DOHH2 (cell line): Measurements from ENCODE around the gene NUDT3.
"Not testable (repeated sequence)": the region's sequence is repeated elsewhere in the genome, so short reads cannot be mapped to it uniquely, and the experiment has no call there.

ENCODE experiments used
- H3F3A ChIP-seq: fragments of 200-600 bp; sonication (generic), shearing (Covaris generic); 2 replicates; pipeline ENCODE4 v1.6.0; 2016; ENCODE audit warnings: antibody characterized with exemption, mild to moderate bottlenecking; ENCODE audit not compliant: control insufficient read depth, insufficient read depth
- H3K27ac ChIP-seq: fragments of 200-600 bp; sonication (generic); 2 replicates; pipeline ENCODE4 v1.5.1; 2014; ENCODE audit warnings: low read depth, mild to moderate bottlenecking, low read length, moderate library complexity
- H3K27me3 ChIP-seq: fragments of 200-600 bp; sonication (generic); 2 replicates; pipeline ENCODE4 v1.6.1; 2014; ENCODE audit warnings: mild to moderate bottlenecking, low read length, mixed read lengths; ENCODE audit not compliant: control insufficient read depth
- H3K36me3 ChIP-seq: fragments of 200-600 bp; sonication (generic); 2 replicates; pipeline ENCODE4 v1.6.1; 2014; ENCODE audit warnings: mild to moderate bottlenecking, low read length, moderate library complexity, mixed read lengths; ENCODE audit not compliant: control insufficient read depth
- H3K4me1 ChIP-seq: fragments of 200-600 bp; sonication (generic); 2 replicates; pipeline ENCODE4 v1.6.1; 2014; ENCODE audit warnings: mild to moderate bottlenecking, low read length, mixed read lengths; ENCODE audit not compliant: control insufficient read depth
- H3K4me2 ChIP-seq: fragments of 200-600 bp; sonication (generic); 2 replicates; pipeline ENCODE4 v1.6.0; 2014; ENCODE audit warnings: mild to moderate bottlenecking, low read length, moderate library complexity
- H3K4me3 ChIP-seq: fragments of 200-600 bp; sonication (generic); 2 replicates; pipeline ENCODE4 v1.5.1; 2014; ENCODE audit warnings: mild to moderate bottlenecking, low read length, mixed read lengths
- H3K79me2 ChIP-seq: fragments of 200-600 bp; sonication (generic); 2 replicates; pipeline ENCODE4 v1.6.1; 2014; ENCODE audit warnings: mild to moderate bottlenecking, low read length, mixed read lengths; ENCODE audit not compliant: control insufficient read depth
- H3K9me2 ChIP-seq: fragments of 200-600 bp; sonication (generic); replicated peaks from 2 replicates; pipeline ENCODE4 v1.6.1; 2014; ENCODE audit warnings: mild to moderate bottlenecking, low read length, mixed read lengths; ENCODE audit not compliant: control insufficient read depth
- H3K9me3 ChIP-seq: fragments of 200-600 bp; sonication (generic); 2 replicates; pipeline ENCODE4 v1.6.1; 2014; ENCODE audit warnings: antibody characterized with exemption, low read length, mixed read lengths; ENCODE audit not compliant: control insufficient read depth, insufficient read depth
- H4K20me1 ChIP-seq: fragments of 200-600 bp; sonication (generic); 2 replicates; pipeline ENCODE4 v1.6.0; 2014; ENCODE audit warnings: low read depth, mild to moderate bottlenecking, antibody characterized with exemption, low read length, moderate library complexity; ENCODE audit not compliant: control insufficient read depth, insufficient read depth
- CTCF ChIP-seq: fragments of 200-600 bp; sonication (generic); IDR thresholded peaks from one replicate; pipeline ENCODE4 v1.5.1; 2014; ENCODE audit warnings: antibody characterized with exemption, mild to moderate bottlenecking, low read depth, low read length; ENCODE audit not compliant: poor library complexity, severe bottlenecking
- EZH2phosphoT487 ChIP-seq: fragments of 200-600 bp; sonication (generic); IDR thresholded peaks from 2 replicates; pipeline ENCODE4 v1.6.1; 2017; ENCODE audit warnings: borderline replicate concordance, mild to moderate bottlenecking, antibody characterized with exemption, low read length, moderate library complexity, mixed read lengths

The NUDT3 gene

GRCh38 chr6:34325633-34326032 is 66.8 kb downstream of the NUDT3 start:
- Histone ChIP-seq H3K4me1 (peaks cover 4% of the 10 kb centered on the region; the same call in 1 of the 2 replicates), H3K4me3 (no peak overlapping the region), H3K36me3 (peaks cover 4% of the 10 kb centered on the region; the same call in 1 of the 2 replicates), H4K20me1 (no peaks in the 10 kb centered on the region), H3K27me3 (no peaks in the 10 kb centered on the region), H3K9me2 (no peaks in the 10 kb centered on the region), H3K79me2 (peaks cover 17% of the 10 kb centered on the region), H3K9me3 (no peaks in the 10 kb centered on the region), H3F3A (no peaks in the 10 kb centered on the region), H3K27ac (no peak overlapping the region), H3K4me2 (no peak overlapping the region)
- no peak for TF ChIP-seq CTCF
- no peak for TF ChIP-seq EZH2phosphoT487

GRCh38 chr6:34324738-34325444 is 67.6 kb downstream of the NUDT3 start:
- H3K4me1 ChIP-seq = no peaks in the 10 kb centered on the region
- no peak for TF ChIP-seq EZH2phosphoT487
- no peak for TF ChIP-seq CTCF
- H4K20me1 ChIP-seq = no peaks in the 10 kb centered on the region
- H3K9me2 ChIP-seq = no peaks in the 10 kb centered on the region
- no peaks in the 10 kb centered on the region for H3K9me3 ChIP-seq
- no peak overlapping the region for H3K27ac ChIP-seq
- H3F3A ChIP-seq = peaks cover 2% of the 10 kb centered on the region; the same call in 1 of the 2 replicates
- no peak overlapping the region for H3K4me2 ChIP-seq
- peaks cover 17% of the 10 kb centered on the region for H3K79me2 ChIP-seq
- no peaks in the 10 kb centered on the region for H3K27me3 ChIP-seq
- H3K4me3 ChIP-seq = no peak overlapping the region
- H3K36me3 ChIP-seq = no peaks in the 10 kb centered on the region; the same call in 1 of the 2 replicates

- not testable (repeated sequence) for H3K4me1 ChIP-seq
- H3K79me2 ChIP-seq = peaks cover 21% of the 10 kb centered on the region
Observed at GRCh38 chr6:34324221-34324620, 68.2 kb downstream of the NUDT3 start.

GRCh38 chr6:34323300-34323699 is 69.2 kb downstream of the NUDT3 start:
- peaks cover 4% of the 10 kb centered on the region; the same call in 1 of the 2 replicates for H3F3A ChIP-seq
- no peaks in the 10 kb centered on the region for H3K9me3 ChIP-seq
- H3K36me3 ChIP-seq = no peaks in the 10 kb centered on the region; the same call in 1 of the 2 replicates
- TF ChIP-seq CTCF (no peak), EZH2phosphoT487 (no peak)
- H4K20me1 ChIP-seq = no peaks in the 10 kb centered on the region
- no peaks in the 10 kb centered on the region for H3K9me2 ChIP-seq
- H3K4me3 ChIP-seq = no peak overlapping the region
- peaks cover 16% of the 10 kb centered on the region for H3K4me1 ChIP-seq
- H3K4me2 ChIP-seq = no peak overlapping the region
- no peak overlapping the region for H3K27ac ChIP-seq
- no peaks in the 10 kb centered on the region for H3K27me3 ChIP-seq
- peaks cover 28% of the 10 kb centered on the region for H3K79me2 ChIP-seq

More at GRCh38 chr6:34324221-34324620, 68.2 kb downstream of the NUDT3 start:
- not testable (repeated sequence) for H3K4me3 ChIP-seq, H3K4me2 ChIP-seq, H3K27ac ChIP-seq, H3K9me3 ChIP-seq, H3K27me3 ChIP-seq, H3F3A ChIP-seq, H4K20me1 ChIP-seq, H3K9me2 ChIP-seq, H3K36me3 ChIP-seq
